Right ventricle myocardium inferior (tissue), 1 donor: ENCODE measurements around the gene MRPS34. TPM values are rescaled to one million over a fixed set of nuclear protein-coding genes. Genes with fewer than 3 reads are reported as not detected.

Experiments used
- ATAC-seq: fragments of 200-7000 bp; cut with Tn5 transposase; one replicate; pipeline ENCODE4 v1.9.1; 2020; ENCODE audit warnings: mild to moderate bottlenecking, moderate library complexity
- DNase-seq: peaks from one replicate; pipeline ENCODE4 v3.0.0; 2021; ENCODE audit errors: missing footprints
- intact Hi-C: fragments of 100-400 bp; cut with DNase I; formaldehyde crosslinking; loops from one replicate; pipeline ENCODE4 v1.11.0; 2022
- total RNA-seq: library from RNA; stranded (reverse); fragmentation: NEBNext Ultra II Directional; extraction: Animal tissue kit (Norgen Biotek cat#: 25700); gene quantifications from one replicate; pipeline ENCODE4 v1.2.1, GENCODE V29; 2021
- donor health status: DM: no; HTN: yes; CAD: no; lungs with severe emphysema.

MRPS34 gene
- total RNA-seq, 1 donor from 2014 or later = 80.8 TPM

- intact Hi-C loops = no loop called here
- DNase-seq (peak; percentile 30), ATAC-seq (no peak)
Measured at GRCh38 chr16:1775006-1775845, 2.3 kb upstream of the MRPS34 start.

GRCh38 chr16:1774448-1774780, 1.5 kb upstream of the MRPS34 start:
- intact Hi-C loops = no loop called here
- DNase-seq = no peak

GRCh38 chr16:1773703-1774447, 941 bp upstream of the MRPS34 start:
- ATAC-seq (no peak), DNase-seq (no peak)
- intact Hi-C loops = no loop called here

More at GRCh38 chr16:1774448-1774780, 1.5 kb upstream of the MRPS34 start:
- no peak for ATAC-seq

- intact Hi-C loops = no loop called here
- DNase-seq = no peak
- ATAC-seq = no peak
Measured at GRCh38 chr16:1772362-1772907, 499 bp downstream of the MRPS34 start, which contains the start of gene EME2. Gene EME2 (plus strand): TSS chr16:1772810. CDS start chr16:1773228, 418 bp downstream.

GRCh38 chr16:1771864-1772361, 1.0 kb downstream of the MRPS34 start:
- intact Hi-C loops = no loop called here
- DNase-seq = no peak
- ATAC-seq = no peak

- ATAC-seq = peak; percentile 65
- intact Hi-C loops = no loop called here
- DNase-seq = peak; percentile 93
Measured at GRCh38 chr16:1771188-1771863, 1.6 kb downstream of the MRPS34 start, which contains the start of gene NME3. Gene NME3 (minus strand): TSS chr16:1771543. CDS start chr16:1771534, 9 bp downstream.

- intact Hi-C loops = no loop called here
- no peak for DNase-seq
- peak; percentile 11 for ATAC-seq
Measured at GRCh38 chr16:1770328-1771187, 2.4 kb downstream of the MRPS34 start.

GRCh38 chr16:1769402-1770300, 3.3 kb downstream of the MRPS34 start:
- DNase-seq (no peak), ATAC-seq (no peak)
- intact Hi-C loops = no loop called here

GRCh38 chr16:1768767-1769401, 4.0 kb downstream of the MRPS34 start:
- ATAC-seq = no peak
- no peak for DNase-seq
- intact Hi-C loops = no loop called here

GRCh38 chr16:1768061-1768766, 4.7 kb downstream of the MRPS34 start:
- no peak for ATAC-seq
- no peak for DNase-seq
- intact Hi-C loops = no loop called here

- intact Hi-C loops = no loop called here
- DNase-seq = no peak
- ATAC-seq = no peak
Measured at GRCh38 chr16:1767116-1767994, 5.6 kb downstream of the MRPS34 start.

GRCh38 chr16:1766701-1767100, 6.2 kb downstream of the MRPS34 start:
- intact Hi-C loops = no loop called here
- DNase-seq = no peak
- ATAC-seq = no peak

GRCh38 chr16:1766231-1766630, 6.7 kb downstream of the MRPS34 start:
- intact Hi-C loops = no loop called here
- DNase-seq (no peak), ATAC-seq (no peak)

- ATAC-seq (no peak), DNase-seq (no peak)
- intact Hi-C loops = no loop called here
Measured at GRCh38 chr16:1765826-1766225, 7.1 kb downstream of the MRPS34 start.

- ATAC-seq = no peak
- intact Hi-C loops = no loop called here
- no peak for DNase-seq
Measured at GRCh38 chr16:1764971-1765370, 8.0 kb downstream of the MRPS34 start.
